ENCODE measurements around the gene DNTTIP2.

DNTTIP2 gene

GRCh38 chr1:93853940-93854339, 25.1 kb downstream of the DNTTIP2 start:
- Histone ChIP-seq H3K4me2 (ENCODE audit: insufficient read depth, low read length) (no peak overlapping the region), H3K4me1 (ENCODE audit: insufficient read depth, low read length) (no peaks in the 10 kb centered on the region), H3K9ac (ENCODE audit: low read depth, low read length) (no peak overlapping the region), H3K9me3 (ENCODE audit: insufficient read depth, low read length, severe bottlenecking) (no peaks in the 10 kb centered on the region), H2AFZ (ENCODE audit: low read depth, low read length) (no peak overlapping the region), H3K36me3 (ENCODE audit: insufficient read depth, low read length) (no peaks in the 10 kb centered on the region), H3K27me3 (ENCODE audit: insufficient read depth, low read length, poor library complexity) (no peaks in the 10 kb centered on the region), H3K79me2 (ENCODE audit: insufficient read depth, low read length) (no peaks in the 10 kb centered on the region), H4K20me1 (ENCODE audit: insufficient read depth, low read length) (no peaks in the 10 kb centered on the region), H3K27ac (ENCODE audit: low read length) (no peak overlapping the region), H3K4me3 (ENCODE audit: low read depth in 1 of 2, low read length in 2 of 2) (no peak overlapping the region)
- no peak for TF ChIP-seq EZH2 (IDR thresholded peaks at IDR 0.05; ENCODE audit: borderline replicate concordance, low read depth, low read length, severe bottlenecking)
- no peak for TF ChIP-seq CTCF (IDR thresholded peaks at IDR 0.05; ENCODE audit: borderline replicate concordance, extremely low read depth, low read length, poor library complexity, severe bottlenecking)
- DNase-seq (no peak), ATAC-seq (ENCODE audit: insufficient read depth, low read depth) (no peak)

GRCh38 chr1:93851878-93852277, 27.1 kb downstream of the DNTTIP2 start:
- no peak overlapping the region for H3K4me3 ChIP-seq (ENCODE audit: low read depth in 1 of 2, low read length in 2 of 2)
- H3K4me2 ChIP-seq (ENCODE audit: insufficient read depth, low read length), result no peak overlapping the region
- DNase-seq (no peak), ATAC-seq (ENCODE audit: insufficient read depth, low read depth) (no peak)
- TF ChIP-seq EZH2 (IDR thresholded peaks at IDR 0.05; ENCODE audit: borderline replicate concordance, low read depth, low read length, severe bottlenecking) (no peak), CTCF (IDR thresholded peaks at IDR 0.05; ENCODE audit: borderline replicate concordance, extremely low read depth, low read length, poor library complexity, severe bottlenecking) (no peak)
- no peaks in the 10 kb centered on the region for H3K79me2 ChIP-seq (ENCODE audit: insufficient read depth, low read length)
- no peaks in the 10 kb centered on the region for H3K9me3 ChIP-seq (ENCODE audit: insufficient read depth, low read length, severe bottlenecking)
- H3K27me3 ChIP-seq (ENCODE audit: insufficient read depth, low read length, poor library complexity), result no peaks in the 10 kb centered on the region
- H4K20me1 ChIP-seq (ENCODE audit: insufficient read depth, low read length), result no peaks in the 10 kb centered on the region
- peaks cover 8% of the 10 kb centered on the region for H3K4me1 ChIP-seq (ENCODE audit: insufficient read depth, low read length)
- H3K9ac ChIP-seq (ENCODE audit: low read depth, low read length), result no peak overlapping the region
- no peak overlapping the region for H3K27ac ChIP-seq (ENCODE audit: low read length)
- no peak overlapping the region for H2AFZ ChIP-seq (ENCODE audit: low read depth, low read length)
- H3K36me3 ChIP-seq (ENCODE audit: insufficient read depth, low read length), result no peaks in the 10 kb centered on the region

- Histone ChIP-seq H3K79me2 (ENCODE audit: insufficient read depth, low read length) (no peaks in the 10 kb centered on the region), H3K36me3 (ENCODE audit: insufficient read depth, low read length) (no peaks in the 10 kb centered on the region), H4K20me1 (ENCODE audit: insufficient read depth, low read length) (no peaks in the 10 kb centered on the region), H3K4me3 (ENCODE audit: low read depth in 1 of 2, low read length in 2 of 2) (no peak overlapping the region), H3K27me3 (ENCODE audit: insufficient read depth, low read length, poor library complexity) (no peaks in the 10 kb centered on the region), H3K4me2 (ENCODE audit: insufficient read depth, low read length) (no peak overlapping the region), H3K4me1 (ENCODE audit: insufficient read depth, low read length) (peaks cover 8% of the 10 kb centered on the region), H3K9ac (ENCODE audit: low read depth, low read length) (no peak overlapping the region), H3K27ac (ENCODE audit: low read length) (no peak overlapping the region), H2AFZ (ENCODE audit: low read depth, low read length) (no peak overlapping the region), H3K9me3 (ENCODE audit: insufficient read depth, low read length, severe bottlenecking) (no peaks in the 10 kb centered on the region)
- ATAC-seq (ENCODE audit: insufficient read depth, low read depth), result no peak
- TF ChIP-seq EZH2 (IDR thresholded peaks at IDR 0.05; ENCODE audit: borderline replicate concordance, low read depth, low read length, severe bottlenecking) (no peak), CTCF (IDR thresholded peaks at IDR 0.05; ENCODE audit: borderline replicate concordance, extremely low read depth, low read length, poor library complexity, severe bottlenecking) (no peak)
- no peak for DNase-seq
Measured at GRCh38 chr1:93851327-93851712, 27.7 kb downstream of the DNTTIP2 start.
